Common myeloid progenitor, CD34-positive (primary cell): ENCODE results near the gene CDH4.

Experiments
- CTCF ChIA-PET: fragments of 350-600 bp; sonication (Branson Sonifier 250); formaldehyde crosslinking; loops from one replicate; lab custom pipeline; 2021; ENCODE audit warnings: antibody characterized with exemption; lab: Charles Lee
- POLR2A ChIA-PET: fragments of 350-600 bp; sonication (Branson Sonifier 250); formaldehyde crosslinking; loops from one replicate; lab custom pipeline; 2021; ENCODE audit warnings: antibody characterized with exemption; lab: Charles Lee
- DNase-seq, 3 donors: peaks; one replicate each; pipeline versions ENCODE4 v3.0.0 to v3.0.0-alpha.2; 2013
- H3K27ac ChIP-seq, 2 experiments: 1 replicate in 1 of 2; 2 replicates in 1 of 2; pipeline ENCODE4 v1.7.0; 2013; ENCODE audit warnings: inconsistent platforms in 2 of 2, low read length in 2 of 2, mild to moderate bottlenecking in 2 of 2, low read depth in 1 of 2, moderate library complexity in 1 of 2; ENCODE audit not compliant: severe bottlenecking in 2 of 2, insufficient read depth in 1 of 2, poor library complexity in 1 of 2
- H3K27me3 ChIP-seq, 5 experiments: replicated peaks in 2 of 5; 1 replicate in 3 of 5; 2 replicates in 2 of 5; pipeline versions ENCODE4 v1.6.1 to v1.7.0; 2013; ENCODE audit warnings: low read length in 4 of 5, mild to moderate bottlenecking in 2 of 5, moderate library complexity in 2 of 5, inconsistent platforms in 1 of 5; ENCODE audit not compliant: insufficient read depth in 5 of 5, control insufficient read depth in 4 of 5
- H3K36me3 ChIP-seq, 4 experiments: 1 replicate in 2 of 4; 2 replicates in 2 of 4; pipeline versions ENCODE4 v1.6.1 to v1.7.0; 2013; ENCODE audit warnings: low read length in 3 of 4, control low read depth in 1 of 4, mild to moderate bottlenecking in 1 of 4; ENCODE audit not compliant: control insufficient read depth in 4 of 4, insufficient read depth in 4 of 4
- H3K4me1 ChIP-seq, 4 experiments: 1 replicate in 3 of 4; 2 replicates in 1 of 4; pipeline versions ENCODE4 v1.6.1 to v1.7.1; 2013; ENCODE audit warnings: low read length in 3 of 4, mild to moderate bottlenecking in 3 of 4, control low read depth in 1 of 4, inconsistent platforms in 1 of 4, moderate library complexity in 1 of 4; ENCODE audit not compliant: control insufficient read depth in 4 of 4, insufficient read depth in 4 of 4; ENCODE audit errors: control extremely low read depth in 1 of 4
- H3K4me3 ChIP-seq, 7 experiments: 1 replicate in 4 of 7; 2 replicates in 3 of 7; pipeline versions ENCODE4 v1.5.1 to v1.7.0; 2013; ENCODE audit warnings: mild to moderate bottlenecking in 7 of 7, low read length in 6 of 7, moderate library complexity in 6 of 7, inconsistent platforms in 2 of 7, low read depth in 2 of 7, control low read depth in 1 of 7; ENCODE audit not compliant: insufficient read depth in 4 of 7, control insufficient read depth in 1 of 7; ENCODE audit errors: extremely low read depth in 1 of 7
- H3K9me3 ChIP-seq, 5 experiments: 1 replicate in 4 of 5; 2 replicates in 1 of 5; pipeline versions ENCODE4 v1.6.1 to v1.7.1; 2013; ENCODE audit warnings: low read length in 4 of 5, mild to moderate bottlenecking in 2 of 5, inconsistent platforms in 1 of 5, low read depth in 1 of 5, moderate library complexity in 1 of 5; ENCODE audit not compliant: control insufficient read depth in 4 of 5, insufficient read depth in 2 of 5; ENCODE audit errors: control extremely low read depth in 1 of 5
- WGBS: methylation state at CpG from one replicate; pipeline ENCODE4 v1.1.5; 2013; ENCODE audit not compliant: insufficient coverage; 5-methylcytosine and 5-hydroxymethylcytosine counted together

Gene CDH4

DNA sequence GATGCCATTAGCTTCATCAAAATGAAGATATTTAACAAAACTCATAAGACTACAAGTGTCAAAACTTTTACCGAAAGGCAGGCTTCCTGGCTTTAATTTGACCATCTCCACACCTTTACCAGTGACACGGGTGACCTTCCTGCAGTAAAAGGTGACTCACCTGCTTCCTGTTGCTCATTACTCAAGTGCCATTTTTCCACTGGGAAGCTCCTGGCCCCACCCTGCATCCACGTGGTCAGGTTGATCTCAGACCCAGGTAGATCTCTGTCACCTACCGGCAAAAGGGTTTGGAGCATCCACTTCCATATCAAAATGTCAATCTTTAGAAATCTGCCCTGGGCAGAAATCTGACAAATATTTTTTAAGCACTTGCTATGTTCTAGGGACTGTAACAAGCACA is 31.9 kb upstream of the CDH4 start:
- peaks cover 0 to 16% (median 2%) of the 10 kb centered on the region in 5 experiments for H3K27me3 ChIP-seq
- WGBS = 79% methylated on average over 3 of the region's 4 CpGs
- H3K4me3 ChIP-seq = no peak overlapping the region
- no peaks in the 10 kb centered on the region for H3K4me1 ChIP-seq
- ChIA-PET CTCF (interaction anchor here (0.8 kb wide), 1 partner anchor 9 kb away, joined by 6 read pairs; no protein-coding TSS in a partner anchor), POLR2A (no interaction called here)
- peaks cover 0 to 4% (median 0%) of the 10 kb centered on the region in 5 experiments for H3K9me3 ChIP-seq
- DNase-seq = no peak
- no peaks in the 10 kb centered on the region for H3K36me3 ChIP-seq
- H3K27ac ChIP-seq = no peak overlapping the region

GRCh38 chr20:61220626-61221325 is 31.3 kb upstream of the CDH4 start:
- no peak overlapping the region for H3K27ac ChIP-seq
- DNase-seq = no peak
- CTCF ChIA-PET = interaction anchor here (0.8 kb wide), 1 partner anchor 8 kb away, joined by 6 read pairs; no protein-coding TSS in a partner anchor
- peaks cover 0 to 17% (median 2%) of the 10 kb centered on the region in 5 experiments for H3K27me3 ChIP-seq
- WGBS = 90% methylated on average over 13 of the region's 17 CpGs
- H3K36me3 ChIP-seq = no peaks in the 10 kb centered on the region
- H3K4me3 ChIP-seq = no peak overlapping the region
- POLR2A ChIA-PET = no interaction called here
- H3K4me1 ChIP-seq = no peaks in the 10 kb centered on the region
- peaks cover 0 to 4% (median 0%) of the 10 kb centered on the region in 5 experiments for H3K9me3 ChIP-seq

DNA sequence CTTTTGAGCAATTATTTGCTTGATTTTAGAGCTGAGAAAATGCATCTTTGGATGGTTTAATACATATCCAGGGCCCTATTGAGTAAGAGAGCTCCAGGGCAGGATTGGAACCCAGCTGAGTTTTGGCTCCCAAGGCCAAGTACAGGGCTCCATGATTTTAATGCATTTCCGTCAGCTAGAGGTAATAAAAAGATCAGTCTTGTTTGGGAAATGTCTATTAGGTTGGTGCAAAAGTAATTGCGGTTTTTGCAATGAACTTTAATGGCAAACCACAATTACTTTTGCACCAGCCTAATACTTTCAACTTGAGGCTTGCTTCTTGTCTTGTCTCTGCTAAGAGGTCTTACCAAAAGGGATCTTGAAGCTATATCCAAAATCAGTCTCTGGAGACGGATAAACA is 29.4 kb upstream of the CDH4 start:
- CTCF ChIA-PET = interaction anchor here (0.7 kb wide), 1 partner anchor 9 kb away, joined by 3 read pairs; no protein-coding TSS in a partner anchor
- H3K9me3 ChIP-seq = peaks cover 0 to 4% (median 0%) of the 10 kb centered on the region in 5 experiments
- no peak overlapping the region for H3K27ac ChIP-seq
- 100% methylated on average over 2 of the region's 3 CpGs for WGBS
- no peak overlapping the region for H3K4me3 ChIP-seq
- no peaks in the 10 kb centered on the region for H3K36me3 ChIP-seq
- H3K4me1 ChIP-seq = no peaks in the 10 kb centered on the region
- POLR2A ChIA-PET = no interaction called here
- no peak for DNase-seq
- H3K27me3 ChIP-seq = peaks cover 0 to 14% (median 2%) of the 10 kb centered on the region in 5 experiments

- no peak overlapping the region for H3K27ac ChIP-seq
- ChIA-PET POLR2A (no interaction called here), CTCF (interaction anchor here (0.7 kb wide), 1 partner anchor 9 kb away, joined by 3 read pairs; no protein-coding TSS in a partner anchor)
- WGBS = 96% methylated on average over 9 of the region's 10 CpGs
- peaks cover 0 to 2% (median 0%) of the 10 kb centered on the region in 5 experiments for H3K9me3 ChIP-seq
- DNase-seq = no peak
- no peaks in the 10 kb centered on the region for H3K36me3 ChIP-seq
- H3K4me1 ChIP-seq = no peaks in the 10 kb centered on the region
- H3K27me3 ChIP-seq = peaks cover 0 to 15% (median 2%) of the 10 kb centered on the region in 5 experiments
- H3K4me3 ChIP-seq = no peak overlapping the region
Observed at GRCh38 chr20:61223121-61223520, 28.9 kb upstream of the CDH4 start.

- 100% methylated on average over 6 of the region's 9 CpGs for WGBS
Observed at GRCh38 chr20:61230166-61230565, 21.9 kb upstream of the CDH4 start.

GRCh38 chr20:61233590-61233989 is 18.5 kb upstream of the CDH4 start:
- DNase-seq = no peak
- ChIA-PET CTCF (no interaction called here), POLR2A (no interaction called here)
- H3K4me3 ChIP-seq = no peak overlapping the region
- peaks cover 0 to 2% (median 0%) of the 10 kb centered on the region in 5 experiments for H3K9me3 ChIP-seq
- no peaks in the 10 kb centered on the region for H3K36me3 ChIP-seq
- no peak overlapping the region for H3K27ac ChIP-seq
- WGBS = 92% methylated on average over 4 of the region's 7 CpGs
- peaks cover 0 to 19% (median 7%) of the 10 kb centered on the region in 5 experiments for H3K27me3 ChIP-seq
- H3K4me1 ChIP-seq = no peaks in the 10 kb centered on the region

More at GRCh38 chr20:61230166-61230565, 21.9 kb upstream of the CDH4 start:
- Histone ChIP-seq H3K36me3 (no peaks in the 10 kb centered on the region), H3K9me3 (peaks cover 0 to 2% (median 0%) of the 10 kb centered on the region in 5 experiments), H3K4me1 (no peaks in the 10 kb centered on the region), H3K27me3 (peaks cover 0 to 14% (median 1%) of the 10 kb centered on the region in 5 experiments), H3K27ac (no peak overlapping the region), H3K4me3 (no peak overlapping the region)
- no peak for DNase-seq
- ChIA-PET CTCF (interaction anchor here (1.1 to 2.0 kb wide), 3 partner anchors 11 to 21 kb away, joined by 5 to 11 read pairs (median 7); no protein-coding TSS in a partner anchor), POLR2A (no interaction called here)
